PC-3 (cell line): ENCODE measurements around the gene UBE2D2.

ENCODE experiments used
- EZH2 ChIP-seq: fragments of 300-600 bp; sonication (generic); IDR thresholded peaks from one replicate; pipeline ENCODE4 v1.6.1; 2017; ENCODE audit warnings: antibody characterized with exemption, mild to moderate bottlenecking, low read length; ENCODE audit not compliant: unreplicated experiment
- EZH2phosphoT487 ChIP-seq: fragments of 300-600 bp; sonication (generic); IDR thresholded peaks from 2 replicates; pipeline ENCODE4 v1.6.1; 2018; ENCODE audit warnings: mild to moderate bottlenecking, antibody characterized with exemption, low read length, borderline replicate concordance
- TF ChIP-seq, protein P1 (sequence below): fragments of 300-600 bp; sonication (generic); conservative IDR thresholded peaks from 2 replicates; pipeline ENCODE4 v1.5.1; 2017; ENCODE audit warnings: antibody characterized with exemption, low read depth, mild to moderate bottlenecking, low read length

- TF ChIP-seq, protein P1, sequence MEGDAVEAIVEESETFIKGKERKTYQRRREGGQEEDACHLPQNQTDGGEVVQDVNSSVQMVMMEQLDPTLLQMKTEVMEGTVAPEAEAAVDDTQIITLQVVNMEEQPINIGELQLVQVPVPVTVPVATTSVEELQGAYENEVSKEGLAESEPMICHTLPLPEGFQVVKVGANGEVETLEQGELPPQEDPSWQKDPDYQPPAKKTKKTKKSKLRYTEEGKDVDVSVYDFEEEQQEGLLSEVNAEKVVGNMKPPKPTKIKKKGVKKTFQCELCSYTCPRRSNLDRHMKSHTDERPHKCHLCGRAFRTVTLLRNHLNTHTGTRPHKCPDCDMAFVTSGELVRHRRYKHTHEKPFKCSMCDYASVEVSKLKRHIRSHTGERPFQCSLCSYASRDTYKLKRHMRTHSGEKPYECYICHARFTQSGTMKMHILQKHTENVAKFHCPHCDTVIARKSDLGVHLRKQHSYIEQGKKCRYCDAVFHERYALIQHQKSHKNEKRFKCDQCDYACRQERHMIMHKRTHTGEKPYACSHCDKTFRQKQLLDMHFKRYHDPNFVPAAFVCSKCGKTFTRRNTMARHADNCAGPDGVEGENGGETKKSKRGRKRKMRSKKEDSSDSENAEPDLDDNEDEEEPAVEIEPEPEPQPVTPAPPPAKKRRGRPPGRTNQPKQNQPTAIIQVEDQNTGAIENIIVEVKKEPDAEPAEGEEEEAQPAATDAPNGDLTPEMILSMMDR, result no peak
- TF ChIP-seq EZH2phosphoT487, result no peak
- TF ChIP-seq EZH2, result no peak
These were observed 29.4 kb upstream of the UBE2D2 start for GRCh38 chr5:139531772-139532169.
